HepG2 (cell line): ENCODE data around the gene TARS3. TPM values are rescaled to one million over a fixed set of nuclear protein-coding genes. Genes with fewer than 3 reads are reported as not detected.
A peak's percentile ranks its signal among the peaks of the same experiment; 100 is the strongest.

Experiments used
- DMAP1 ChIP-seq: IDR thresholded peaks from 2 replicates; pipeline ENCODE4 v1.6.1; 2016
- HNRNPLL ChIP-seq: fragments of 200-400 bp; formaldehyde crosslinking; IDR thresholded peaks from 2 replicates; pipeline ENCODE4 v1.6.1; 2017; ENCODE audit warnings: mild to moderate bottlenecking, low read depth, low read length; ENCODE audit not compliant: poor library complexity, severe bottlenecking
- IRF9 ChIP-seq: sonication (generic); formaldehyde crosslinking; IDR thresholded peaks from 2 replicates; pipeline ENCODE4 v1.8.0; 2022; ENCODE audit warnings: missing genetic modification reagents, mild to moderate bottlenecking, borderline replicate concordance
- MED13 ChIP-seq: sonication (generic); formaldehyde crosslinking; IDR thresholded peaks from 2 replicates; pipeline ENCODE4 v1.5.0; 2020; ENCODE audit warnings: missing genetic modification reagents
- POLR2G ChIP-seq: fragments of 200-400 bp; formaldehyde crosslinking; IDR thresholded peaks from 2 replicates; pipeline ENCODE4 v1.6.1; 2018; ENCODE audit warnings: mild to moderate bottlenecking, low read depth, low read length, moderate library complexity
- RNF219 ChIP-seq: sonication (generic); formaldehyde crosslinking; IDR thresholded peaks from 2 replicates; pipeline ENCODE4 v1.5.0; 2020; ENCODE audit warnings: mild to moderate bottlenecking, missing genetic modification reagents
- SIX1 ChIP-seq: sonication (generic); formaldehyde crosslinking; IDR thresholded peaks from 2 replicates; pipeline ENCODE4 v1.4.0; 2020; ENCODE audit warnings: missing genetic modification reagents, borderline replicate concordance
- TAF15 ChIP-seq: fragments of 200-400 bp; formaldehyde crosslinking; IDR thresholded peaks from one replicate; pipeline ENCODE4 v1.6.1; 2018; ENCODE audit warnings: mild to moderate bottlenecking, low read depth, low read length; ENCODE audit not compliant: poor library complexity, severe bottlenecking
- ZNF343 ChIP-seq: sonication (generic); formaldehyde crosslinking; IDR thresholded peaks from 2 replicates; pipeline ENCODE4 v1.4.0; 2020; ENCODE audit warnings: mild to moderate bottlenecking, missing genetic modification reagents
- ZNF770 ChIP-seq: sonication (generic); formaldehyde crosslinking; IDR thresholded peaks from 2 replicates; pipeline ENCODE4 v1.5.0; 2020; ENCODE audit warnings: mild to moderate bottlenecking, missing genetic modification reagents
- ZNF772 ChIP-seq: sonication (generic); formaldehyde crosslinking; IDR thresholded peaks from 2 replicates; pipeline ENCODE4 v1.5.0; 2020; ENCODE audit warnings: mild to moderate bottlenecking, missing genetic modification reagents
- ZNF781 ChIP-seq: sonication (generic); formaldehyde crosslinking; IDR thresholded peaks from 2 replicates; pipeline ENCODE4 v1.5.1; 2020; ENCODE audit warnings: borderline replicate concordance, mild to moderate bottlenecking, missing genetic modification reagents; ENCODE audit errors: not compliant biosample characterization
- ZSCAN20 ChIP-seq: sonication (generic); formaldehyde crosslinking; IDR thresholded peaks from 2 replicates; pipeline ENCODE4 v1.4.0; 2020; ENCODE audit warnings: missing genetic modification reagents, mild to moderate bottlenecking, borderline replicate concordance
- ZSCAN21 ChIP-seq: sonication (generic); formaldehyde crosslinking; IDR thresholded peaks from 2 replicates; pipeline ENCODE4 v1.8.0; 2022; ENCODE audit warnings: mild to moderate bottlenecking, missing genetic modification reagents, moderate library complexity, borderline replicate concordance
- polyA plus RNA-seq, 8 experiments: library from polyadenylated mRNA; depleted of rRNA in 3 of 8; stranded (reverse) in 7 of 8; unstranded in 1 of 8; fragments of >200 nt; fragmentation: Illumina TruSeq in 4 of 8; extraction: Trizol in 4 of 8; gene quantifications; 2 replicates each; pipeline versions ENCODE4 v1.2.1 to v1.2.3, GENCODE V29; 2011 to 2016; ENCODE audit warnings: low read depth in 4 of 8, missing spikeins in 1 of 8, mixed read lengths in 1 of 8; ENCODE audit not compliant: insufficient read depth in 1 of 8
- total RNA-seq, 5 experiments: library from RNA; depleted of rRNA; stranded (reverse); fragments of >200 nt; fragmentation: Illumina TruSeq; extraction: Trizol; gene quantifications; 2 replicates each; pipeline ENCODE4 v1.2.3, GENCODE V29; 2016; ENCODE audit warnings: low read depth in 1 of 5
- TF ChIP-seq, protein P1 (sequence below): sonication (generic); formaldehyde crosslinking; IDR thresholded peaks from 2 replicates; pipeline ENCODE4 v1.4.0; 2020; ENCODE audit warnings: missing genetic modification reagents, borderline replicate concordance
- TF ChIP-seq, protein P2 (sequence below): sonication (generic); formaldehyde crosslinking; IDR thresholded peaks from 2 replicates; pipeline ENCODE4 v1.8.1; 2023; ENCODE audit warnings: mild to moderate bottlenecking, inconsistent platforms, moderate library complexity, missing genetic modification reagents, borderline replicate concordance

The TARS3 gene
- total and polyA plus RNA-seq, 2 of the 13 experiments (the other 11 are each of a cell fraction or from before 2014, with no cell fraction given) = 4.1 to 11.7 TPM

DNA sequence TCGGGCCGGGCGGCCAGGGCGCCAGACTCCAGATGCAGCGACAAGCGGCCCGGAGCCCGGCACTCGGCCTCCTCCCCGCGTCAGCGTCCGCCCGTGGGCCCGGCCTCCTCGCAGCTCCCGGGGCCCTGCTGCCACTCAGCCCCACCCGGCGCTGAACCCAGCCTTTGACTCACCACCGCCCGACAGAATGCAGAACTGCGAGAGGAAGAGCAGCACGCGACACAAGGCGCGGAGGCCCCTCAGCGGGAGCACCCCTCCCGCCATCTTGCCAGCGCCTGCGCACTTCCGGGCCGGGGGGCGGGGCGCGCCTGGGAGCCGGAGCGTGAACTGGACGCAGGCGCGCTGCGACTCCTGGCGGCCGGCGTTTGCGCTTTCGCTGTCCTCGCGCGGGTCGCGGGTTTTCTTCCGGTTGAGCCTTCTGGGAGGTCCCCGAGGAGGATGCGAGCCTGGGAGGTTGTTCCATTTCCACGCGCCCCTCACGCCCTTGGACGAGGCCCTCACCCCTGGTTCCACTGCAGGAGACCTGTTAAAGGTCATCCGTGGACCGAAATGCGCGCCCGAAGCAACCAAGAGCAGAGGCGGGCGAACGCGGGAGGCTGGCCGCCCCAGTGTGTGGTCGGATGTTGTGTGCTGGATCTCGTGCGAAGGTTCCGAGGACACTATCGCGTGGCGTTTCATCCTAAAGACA, 72.0 kb downstream of the TARS3 start, which contains the start of gene TM2D3 (continued):
- TF ChIP-seq, protein P1, sequence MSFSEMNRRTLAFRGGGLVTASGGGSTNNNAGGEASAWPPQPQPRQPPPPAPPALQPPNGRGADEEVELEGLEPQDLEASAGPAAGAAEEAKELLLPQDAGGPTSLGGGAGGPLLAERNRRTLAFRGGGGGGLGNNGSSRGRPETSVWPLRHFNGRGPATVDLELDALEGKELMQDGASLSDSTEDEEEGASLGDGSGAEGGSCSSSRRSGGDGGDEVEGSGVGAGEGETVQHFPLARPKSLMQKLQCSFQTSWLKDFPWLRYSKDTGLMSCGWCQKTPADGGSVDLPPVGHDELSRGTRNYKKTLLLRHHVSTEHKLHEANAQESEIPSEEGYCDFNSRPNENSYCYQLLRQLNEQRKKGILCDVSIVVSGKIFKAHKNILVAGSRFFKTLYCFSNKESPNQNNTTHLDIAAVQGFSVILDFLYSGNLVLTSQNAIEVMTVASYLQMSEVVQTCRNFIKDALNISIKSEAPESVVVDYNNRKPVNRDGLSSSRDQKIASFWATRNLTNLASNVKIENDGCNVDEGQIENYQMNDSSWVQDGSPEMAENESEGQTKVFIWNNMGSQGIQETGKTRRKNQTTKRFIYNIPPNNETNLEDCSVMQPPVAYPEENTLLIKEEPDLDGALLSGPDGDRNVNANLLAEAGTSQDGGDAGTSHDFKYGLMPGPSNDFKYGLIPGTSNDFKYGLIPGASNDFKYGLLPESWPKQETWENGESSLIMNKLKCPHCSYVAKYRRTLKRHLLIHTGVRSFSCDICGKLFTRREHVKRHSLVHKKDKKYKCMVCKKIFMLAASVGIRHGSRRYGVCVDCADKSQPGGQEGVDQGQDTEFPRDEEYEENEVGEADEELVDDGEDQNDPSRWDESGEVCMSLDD (CRISPR knock-in tag) = peak; percentile 54; the same call in 1 of the 2 replicates
- TF ChIP-seq, protein P2, sequence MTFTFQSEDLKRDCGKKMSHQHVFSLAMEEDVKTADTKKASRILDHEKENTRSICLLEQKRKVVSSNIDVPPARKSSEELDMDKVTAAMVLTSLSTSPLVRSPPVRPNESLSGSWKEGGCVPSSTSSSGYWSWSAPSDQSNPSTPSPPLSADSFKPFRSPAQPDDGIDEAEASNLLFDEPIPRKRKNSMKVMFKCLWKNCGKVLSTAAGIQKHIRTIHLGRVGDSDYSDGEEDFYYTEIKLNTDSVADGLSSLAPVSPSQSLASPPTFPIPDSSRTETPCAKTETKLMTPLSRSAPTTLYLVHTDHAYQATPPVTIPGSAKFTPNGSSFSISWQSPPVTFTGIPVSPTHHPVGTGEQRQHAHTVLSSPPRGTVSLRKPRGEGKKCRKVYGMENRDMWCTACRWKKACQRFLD = peak; percentile 78
- TF ChIP-seq ZNF343 (CRISPR knock-in tag) (no peak; the same call in 1 of the 2 replicates), MED13 (CRISPR knock-in tag) (peak; percentile 69), POLR2G (peak; percentile 91), ZSCAN21 (CRISPR knock-in tag) (peak; percentile 65; the same call in 1 of the 2 replicates), ZNF772 (CRISPR knock-in tag) (peak; percentile 50; the same call in 1 of the 2 replicates), IRF9 (CRISPR knock-in tag) (peak; percentile 94), ZNF781 (CRISPR knock-in tag) (peak; percentile 55), DMAP1 (CRISPR knock-in tag) (peak; percentile 82), ZNF770 (CRISPR knock-in tag) (peak; percentile 79), TAF15 (peak; percentile 43), RNF219 (CRISPR knock-in tag) (no peak), ZSCAN20 (CRISPR knock-in tag) (peak; percentile 83; the same call in 1 of the 2 replicates), SIX1 (CRISPR knock-in tag) (no peak), HNRNPLL (peak; percentile 89)
